SK-N-SH treated with all-trans-retinoic acid at 6 μM for 48 hours (cell line): ENCODE data around the gene DRD4.

Experiments
- ATAC-seq: fragments of 200-7000 bp; cut with Tn5 transposase; 3 replicates; pipeline ENCODE4 v1.9.1; 2020; ENCODE audit warnings: mild to moderate bottlenecking, moderate library complexity
- BACH2 ChIP-seq: fragments of 250-450 bp; sonication (Bioruptor Pico); IDR thresholded peaks from 2 replicates; pipeline ENCODE4 v1.9.0; 2021; ENCODE audit warnings: mild to moderate bottlenecking, borderline replicate concordance
- CREB5 ChIP-seq: fragments of 250-450 bp; sonication (Bioruptor Pico); IDR thresholded peaks from 2 replicates; pipeline ENCODE4 v1.5.1; 2020; ENCODE audit warnings: low read depth, mild to moderate bottlenecking, moderate library complexity
- CSDC2 ChIP-seq: fragments of 250-450 bp; sonication (Bioruptor Pico); IDR thresholded peaks from 2 replicates; pipeline ENCODE4 v1.5.0; 2020; ENCODE audit warnings: mild to moderate bottlenecking, moderate library complexity
- CSRNP3 ChIP-seq: fragments of 250-450 bp; sonication (Bioruptor Pico); IDR thresholded peaks from 2 replicates; pipeline ENCODE4 v1.5.1; 2021; ENCODE audit warnings: mild to moderate bottlenecking, moderate library complexity
- ESRRG ChIP-seq: fragments of 250-450 bp; sonication (Bioruptor Pico); IDR thresholded peaks from 2 replicates; pipeline ENCODE4 v1.6.1; 2021; ENCODE audit warnings: mild to moderate bottlenecking
- GLIS3 ChIP-seq: fragments of 250-450 bp; sonication (Bioruptor Pico); IDR thresholded peaks from 2 replicates; pipeline ENCODE4 v1.5.0; 2020; ENCODE audit warnings: mild to moderate bottlenecking, moderate library complexity
- ISL1 ChIP-seq: fragments of 250-450 bp; sonication (Bioruptor Pico); IDR thresholded peaks from 2 replicates; pipeline ENCODE4 v2.1.2; 2022; ENCODE audit warnings: mild to moderate bottlenecking, moderate library complexity
- OSR1 ChIP-seq: fragments of 250-450 bp; sonication (Bioruptor Pico); IDR thresholded peaks from 2 replicates; pipeline ENCODE4 v1.8.0; 2022; ENCODE audit warnings: moderate library complexity, mild to moderate bottlenecking, inconsistent platforms
- PATZ1 ChIP-seq: fragments of 250-450 bp; sonication (Bioruptor Pico); IDR thresholded peaks from 2 replicates; pipeline ENCODE4 v1.8.0; 2020; ENCODE audit warnings: mild to moderate bottlenecking, moderate library complexity, borderline replicate concordance
- POU6F1 ChIP-seq: fragments of 250-450 bp; sonication (Bioruptor Pico); IDR thresholded peaks from 2 replicates; pipeline ENCODE4 v1.8.0; 2021; ENCODE audit warnings: low read depth, mild to moderate bottlenecking, moderate library complexity, borderline replicate concordance
- PPARA ChIP-seq: fragments of 250-450 bp; sonication (Bioruptor Pico); IDR thresholded peaks from 2 replicates; pipeline ENCODE4 v1.5.0; 2020; ENCODE audit warnings: mild to moderate bottlenecking, borderline replicate concordance
- RARB ChIP-seq: fragments of 250-450 bp; sonication (Bioruptor Pico); IDR thresholded peaks from 2 replicates; pipeline ENCODE4 v1.8.0; 2021; ENCODE audit warnings: mild to moderate bottlenecking, moderate library complexity
- SNAI2 ChIP-seq: fragments of 250-450 bp; sonication (Bioruptor Pico); IDR thresholded peaks from 2 replicates; pipeline ENCODE4 v1.5.0; 2020; ENCODE audit warnings: mild to moderate bottlenecking, moderate library complexity
- TCF4 ChIP-seq: fragments of 250-450 bp; sonication (Bioruptor Pico); IDR thresholded peaks from 2 replicates; pipeline ENCODE4 v1.8.0; 2021; ENCODE audit warnings: mild to moderate bottlenecking, moderate library complexity, borderline replicate concordance
- TOX ChIP-seq: fragments of 250-450 bp; sonication (Bioruptor Pico); IDR thresholded peaks from 2 replicates; pipeline ENCODE4 v1.8.0; 2021; ENCODE audit warnings: mild to moderate bottlenecking, moderate library complexity, borderline replicate concordance
- ZC3H10 ChIP-seq: fragments of 250-450 bp; sonication (Bioruptor Pico); IDR thresholded peaks from 2 replicates; pipeline ENCODE4 v1.5.1; 2021; ENCODE audit warnings: mild to moderate bottlenecking, moderate library complexity
- ZFP3 ChIP-seq: fragments of 250-450 bp; sonication (Bioruptor Pico); IDR thresholded peaks from 2 replicates; pipeline ENCODE4 v1.5.0; 2020; ENCODE audit warnings: mild to moderate bottlenecking, moderate library complexity
- ZFP30 ChIP-seq: fragments of 450-650 bp; formaldehyde crosslinking; IDR thresholded peaks from 2 replicates; pipeline ENCODE4 v1.5.0; 2022; ENCODE audit warnings: mild to moderate bottlenecking, moderate library complexity
- ZNF565 ChIP-seq: fragments of 450-650 bp; formaldehyde crosslinking; conservative IDR thresholded peaks from 2 replicates; pipeline ENCODE4 v1.5.0; 2020; ENCODE audit warnings: low read depth, mild to moderate bottlenecking, moderate library complexity
- ZNF70 ChIP-seq: fragments of 450-650 bp; formaldehyde crosslinking; IDR thresholded peaks from 2 replicates; pipeline ENCODE4 v1.5.0; 2020; ENCODE audit warnings: mild to moderate bottlenecking, moderate library complexity
- ZNF8 ChIP-seq: fragments of 450-650 bp; formaldehyde crosslinking; IDR thresholded peaks from 2 replicates; pipeline ENCODE4 v1.5.0; 2020; ENCODE audit warnings: mild to moderate bottlenecking, moderate library complexity

Gene DRD4

GRCh38 chr11:614623-615503 is 22.2 kb upstream of the DRD4 start:
- peak; percentile 5 for ATAC-seq
- TF ChIP-seq OSR1 (no peak), ESRRG (CRISPR knock-in tag) (no peak), GLIS3 (CRISPR knock-in tag) (no peak), POU6F1 (CRISPR knock-in tag) (no peak), ZNF565 (CRISPR knock-in tag) (no peak), ZNF70 (CRISPR knock-in tag) (no peak), ISL1 (CRISPR knock-in tag) (no peak), ZNF8 (CRISPR knock-in tag) (no peak), CREB5 (CRISPR knock-in tag) (no peak), RARB (CRISPR knock-in tag) (no peak), PPARA (CRISPR knock-in tag) (no peak), TCF4 (no peak), ZC3H10 (CRISPR knock-in tag) (no peak), TOX (CRISPR knock-in tag) (no peak), CSDC2 (CRISPR knock-in tag) (no peak), ZFP3 (CRISPR knock-in tag) (no peak), CSRNP3 (CRISPR knock-in tag) (no peak)

GRCh38 chr11:615504-616319 is 21.4 kb upstream of the DRD4 start, which contains the start of gene IRF7:
Gene IRF7 (minus strand): TSS chr11:615950. CDS start chr11:615364, 586 bp downstream.
- TF ChIP-seq GLIS3 (CRISPR knock-in tag) = 0 out of 2 replicates have a peak, but pooled peaks have one; percentile 55
- 0 out of 2 replicates have a peak, but pooled peaks have one; percentile 20 for TF ChIP-seq CSRNP3 (CRISPR knock-in tag)
- TF ChIP-seq RARB (CRISPR knock-in tag) = no peak
- no peak for TF ChIP-seq ZNF70 (CRISPR knock-in tag)
- peak; percentile 22; the same call in 1 of the 2 replicates for TF ChIP-seq ESRRG (CRISPR knock-in tag)
- peak; percentile 91 for ATAC-seq

- ATAC-seq = no peak
- TF ChIP-seq ZNF70 (CRISPR knock-in tag) (no peak), BACH2 (CRISPR knock-in tag) (no peak), POU6F1 (CRISPR knock-in tag) (no peak), TOX (CRISPR knock-in tag) (no peak), SNAI2 (CRISPR knock-in tag) (no peak), GLIS3 (CRISPR knock-in tag) (no peak), ZFP30 (CRISPR knock-in tag) (no peak), TCF4 (no peak), ESRRG (CRISPR knock-in tag) (no peak), RARB (CRISPR knock-in tag) (no peak), PPARA (CRISPR knock-in tag) (no peak), ZFP3 (CRISPR knock-in tag) (no peak), ZNF565 (CRISPR knock-in tag) (no peak), PATZ1 (CRISPR knock-in tag) (no peak), OSR1 (no peak)
Observed at GRCh38 chr11:616320-617198, 20.5 kb upstream of the DRD4 start.
